Measurements from ENCODE around the gene MAGEB2. TPM values are rescaled to one million over a fixed set of nuclear protein-coding genes. Genes with fewer than 3 reads are reported as not detected.

The MAGEB2 gene
- total and polyA plus RNA-seq, 2 donors (not counting 1 experiment from before 2014, with no cell fraction given): not detected

GRCh38 chrX:30196322-30196721, 19.0 kb upstream of the MAGEB2 start:
- H3K79me2 ChIP-seq (ENCODE audit: control insufficient read depth, insufficient read depth, low read length): no peaks in the 10 kb centered on the region
- DNase-seq: no peak
- no CpG with 5 or more reads among the region's 1 CpG for WGBS (ENCODE audit: insufficient coverage)
- H3K4me1 Mint-ChIP-seq: no peaks in the 10 kb centered on the region
- no peak overlapping the region for H3K4me3 Mint-ChIP-seq
- ATAC-seq (ENCODE audit: low read depth): no peak
- intact Hi-C loops (cut with micrococcal nuclease): no loop called here
- H3K9me3 ChIP-seq (ENCODE audit: control extremely low read depth in 1 of 3, control insufficient read depth in 2 of 3, insufficient read depth in 1 of 3, low read length in 2 of 3): no peaks in the 10 kb centered on the region
- H3K27ac ChIP-seq (ENCODE audit: low read length in 2 of 2): no peak overlapping the region
- no peaks in the 10 kb centered on the region for H4K20me1 ChIP-seq (ENCODE audit: control insufficient read depth, insufficient read depth, low read length, poor library complexity, severe bottlenecking)
- no peak overlapping the region for H2AFZ ChIP-seq (ENCODE audit: insufficient read depth, low read depth, low read length, poor library complexity, severe bottlenecking)
- H3K27me3 ChIP-seq (replicated peaks in 1 of 4; ENCODE audit: control extremely low read depth in 1 of 4, control insufficient read depth in 3 of 4, insufficient read depth in 4 of 4, low read length in 3 of 4): no peaks in the 10 kb centered on the region
- CTCF ChIA-PET: no interaction called here
- H3K4me3 ChIP-seq (ENCODE audit: control extremely low read depth in 1 of 5, extremely low read depth in 1 of 5, insufficient read depth in 1 of 5, low read depth in 2 of 5, low read length in 4 of 5): no peak overlapping the region
- POLR2A ChIA-PET: no interaction called here
- no peak overlapping the region for H3K4me2 ChIP-seq (replicated peaks; ENCODE audit: low read depth, low read length, poor library complexity, severe bottlenecking)
- H3K9ac ChIP-seq (ENCODE audit: low read length): no peak overlapping the region
- H3K4me1 ChIP-seq (ENCODE audit: control insufficient read depth in 2 of 2, insufficient read depth in 2 of 2, low read length in 2 of 2): no peaks in the 10 kb centered on the region
- H3K9me3 Mint-ChIP-seq (ENCODE audit: insufficient read depth): no peaks in the 10 kb centered on the region
- H3K27me3 Mint-ChIP-seq: no peaks in the 10 kb centered on the region
- H3K36me3 ChIP-seq (replicated peaks in 1 of 2; ENCODE audit: control extremely low read depth in 1 of 2, control insufficient read depth in 1 of 2, extremely low read depth in 1 of 2, insufficient read depth in 2 of 2, low read length in 1 of 2): no peaks in the 10 kb centered on the region
- H3K27ac Mint-ChIP-seq: no peak overlapping the region
- no peak for TF ChIP-seq CTCF (IDR thresholded peaks at IDR 0.05)

GRCh38 chrX:30212172-30212571, 3.2 kb upstream of the MAGEB2 start:
- CTCF ChIA-PET: no interaction called here
- Histone ChIP-seq H3K79me2 (ENCODE audit: control insufficient read depth, insufficient read depth, low read length) (no peaks in the 10 kb centered on the region), H3K4me2 (replicated peaks; ENCODE audit: low read depth, low read length, poor library complexity, severe bottlenecking) (no peak overlapping the region), H3K9ac (ENCODE audit: low read length) (no peak overlapping the region), H4K20me1 (ENCODE audit: control insufficient read depth, insufficient read depth, low read length, poor library complexity, severe bottlenecking) (no peaks in the 10 kb centered on the region), H3K36me3 (replicated peaks in 1 of 2; ENCODE audit: control extremely low read depth in 1 of 2, control insufficient read depth in 1 of 2, extremely low read depth in 1 of 2, insufficient read depth in 2 of 2, low read length in 1 of 2) (no peaks in the 10 kb centered on the region), H3K4me1 (ENCODE audit: control insufficient read depth in 2 of 2, insufficient read depth in 2 of 2, low read length in 2 of 2) (no peaks in the 10 kb centered on the region), H2AFZ (ENCODE audit: insufficient read depth, low read depth, low read length, poor library complexity, severe bottlenecking) (no peak overlapping the region), H3K9me3 (ENCODE audit: control extremely low read depth in 1 of 3, control insufficient read depth in 2 of 3, insufficient read depth in 1 of 3, low read length in 2 of 3) (no peaks in the 10 kb centered on the region), H3K4me3 (ENCODE audit: control extremely low read depth in 1 of 5, extremely low read depth in 1 of 5, insufficient read depth in 1 of 5, low read depth in 2 of 5, low read length in 4 of 5) (no peak overlapping the region), H3K27me3 (replicated peaks in 1 of 4; ENCODE audit: control extremely low read depth in 1 of 4, control insufficient read depth in 3 of 4, insufficient read depth in 4 of 4, low read length in 3 of 4) (no peaks in the 10 kb centered on the region), H3K27ac (ENCODE audit: low read length in 2 of 2) (no peak overlapping the region)
- POLR2A ChIA-PET: no interaction called here
- no peak overlapping the region for H3K27ac Mint-ChIP-seq
- H3K9me3 Mint-ChIP-seq (ENCODE audit: insufficient read depth): no peaks in the 10 kb centered on the region
- H3K27me3 Mint-ChIP-seq: no peaks in the 10 kb centered on the region
- DNase-seq: no peak
- no peak overlapping the region for H3K4me3 Mint-ChIP-seq
- WGBS (ENCODE audit: insufficient coverage): no CpG with 5 or more reads among the region's 2 CpGs
- no peaks in the 10 kb centered on the region for H3K4me1 Mint-ChIP-seq
- no peak for TF ChIP-seq CTCF (IDR thresholded peaks at IDR 0.05)
- TF ChIP-seq EZH2 (IDR thresholded peaks at IDR 0.05; ENCODE audit: borderline replicate concordance, insufficient read depth, low read depth, low read length, poor library complexity, severe bottlenecking): no peak
- no peak for ATAC-seq (ENCODE audit: low read depth)
- intact Hi-C loops (cut with micrococcal nuclease): no loop called here
